CD4-positive, alpha-beta T cell treated with Interleukin-21 for 1 hour (primary cell): ENCODE measurements around the gene SPDYE16.
A peak's percentile ranks its signal among the peaks of the same experiment; 100 is the strongest.
"Not testable (repeated sequence)": the region's sequence is repeated elsewhere in the genome, so short reads cannot be mapped to it uniquely, and the experiment has no call there.

ENCODE experiments used
- DNase-seq: peaks from one replicate; pipeline ENCODE4 v3.0.0-alpha.2; 2020

The SPDYE16 gene

GRCh38 chr7:76549025-76549854, 6.1 kb upstream of the SPDYE16 start:
- peak; percentile 90 for DNase-seq

GRCh38 chr7:76531643-76532042, 11.5 kb downstream of the SPDYE16 start:
- not testable (repeated sequence) for DNase-seq

GRCh38 chr7:76526183-76526582, 16.9 kb downstream of the SPDYE16 start:
- DNase-seq, result not testable (repeated sequence)

- not testable (repeated sequence) for DNase-seq
Measured at GRCh38 chr7:76516932-76517331, 26.2 kb downstream of the SPDYE16 start.

GRCh38 chr7:76515999-76516443, 27.1 kb downstream of the SPDYE16 start:
- DNase-seq, result peak; percentile 36

- no peak for DNase-seq
Measured at GRCh38 chr7:76514926-76515771, 27.9 kb downstream of the SPDYE16 start.

GRCh38 chr7:76513817-76514799, 29.0 kb downstream of the SPDYE16 start:
- no peak for DNase-seq

GRCh38 chr7:76512941-76513816, 29.9 kb downstream of the SPDYE16 start:
- no peak for DNase-seq

GRCh38 chr7:76511911-76512885, 30.9 kb downstream of the SPDYE16 start:
- DNase-seq, result not testable (repeated sequence)

GRCh38 chr7:76511200-76511910, 31.7 kb downstream of the SPDYE16 start:
- DNase-seq, result not testable (repeated sequence)

GRCh38 chr7:76509931-76510877, 32.9 kb downstream of the SPDYE16 start, which contains the start of gene UPK3B:
Gene UPK3B (plus strand): TSS chr7:76510552. CDS start chr7:76510653, 101 bp downstream.
- DNase-seq, result no peak

GRCh38 chr7:76507723-76508406, 35.2 kb downstream of the SPDYE16 start:
- DNase-seq, result peak; percentile 30

- not testable (repeated sequence) for DNase-seq
Measured at GRCh38 chr7:76506643-76507042, 36.5 kb downstream of the SPDYE16 start.

GRCh38 chr7:76506081-76506440, 37.0 kb downstream of the SPDYE16 start:
- no peak for DNase-seq

GRCh38 chr7:76505168-76506080, 37.7 kb downstream of the SPDYE16 start:
- DNase-seq, result no peak
